A549 (cell line): ENCODE data around the gene C8A. TPM values are rescaled to one million over a fixed set of nuclear protein-coding genes. Genes with fewer than 3 reads are reported as not detected.

Source experiments
- ATAC-seq, 2 experiments: fragments of 200-7000 bp in 1 of 2; fragments of >200 bp in 1 of 2; cut with Nextera tagmentation in 1 of 2; cut with Tn5 transposase in 1 of 2; 3 replicates each; pipeline versions ENCODE4 v1.8.0 to v1.9.1; 2018 to 2020; ENCODE audit warnings: mild to moderate bottlenecking in 1 of 2, moderate library complexity in 1 of 2
- CTCF ChIA-PET: fragments of 300-600 bp; sonication (Branson Sonifier 250); formaldehyde crosslinking; extraction: SDS; loops from one replicate; lab custom pipeline; 2021; ENCODE audit warnings: antibody characterized with exemption, inconsistent platforms; lab: Yijun Ruan, JAX
- POLR2A ChIA-PET: fragments of 350-600 bp; formaldehyde crosslinking; extraction: SDS; loops from one replicate; lab custom pipeline; 2021; ENCODE audit warnings: antibody characterized with exemption, inconsistent platforms; lab: Yijun Ruan, JAX
- DNase-seq, 2 experiments: peaks; one replicate each; pipeline versions ENCODE4 v3.0.0 to v3.0.0-alpha.2; 2011 to 2016; ENCODE audit warnings: low read depth in 1 of 2, low spot score in 1 of 2
- FAIRE-seq: peaks from 2 replicates; lab custom pipeline; 2011; peaks lifted over from hg19 to GRCh38; lab: Jason Lieb, UNC
- H3K27ac ChIP-seq, 2 experiments: fragments of >200 bp; sonication (Bioruptor Twin); formaldehyde crosslinking; 3 replicates each; pipeline ENCODE4 v1.5.1; 2016 to 2017
- H3K4me1 ChIP-seq: fragments of >200 bp; sonication (Bioruptor Twin); formaldehyde crosslinking; 3 replicates; pipeline ENCODE4 v1.6.1; 2016
- H3K4me2 ChIP-seq: fragments of >200 bp; sonication (Bioruptor Twin); formaldehyde crosslinking; 3 replicates; pipeline ENCODE4 v1.6.1; 2016
- H3K4me3 ChIP-seq: fragments of >200 bp; sonication (Bioruptor Twin); formaldehyde crosslinking; 3 replicates; pipeline ENCODE4 v1.5.1; 2016
- H3K9me3 ChIP-seq: fragments of >200 bp; sonication (Bioruptor Twin); formaldehyde crosslinking; 3 replicates; pipeline ENCODE4 v1.6.1; 2016
- ATOH8 ChIP-seq: fragments of 250-450 bp; sonication (Bioruptor Pico); IDR thresholded peaks from 2 replicates; pipeline ENCODE4 v1.5.0; 2020; ENCODE audit warnings: low read depth, mild to moderate bottlenecking, moderate library complexity
- BCL3 ChIP-seq: fragments of >200 bp; sonication (Bioruptor Twin); formaldehyde crosslinking; IDR thresholded peaks from 3 replicates; pipeline ENCODE4 v1.6.1; 2016
- CHD2 ChIP-seq: fragments of 150-350 bp; IDR thresholded peaks from 2 replicates; pipeline ENCODE4 v1.6.1; 2014; ENCODE audit warnings: low read length; ENCODE audit not compliant: partially characterized antibody
- E2F6 ChIP-seq: IDR thresholded peaks from 2 replicates; pipeline ENCODE4 v1.6.1; 2012; ENCODE audit warnings: low read depth, borderline replicate concordance
- EHMT2 ChIP-seq: fragments of 200-600 bp; sonication (generic); IDR thresholded peaks from 2 replicates; pipeline ENCODE4 v1.6.1; 2016; ENCODE audit warnings: antibody characterized with exemption, low read depth, mild to moderate bottlenecking, moderate library complexity
- HDAC2 ChIP-seq: fragments of 200-600 bp; sonication (generic); IDR thresholded peaks from 2 replicates; pipeline ENCODE4 v1.6.1; 2016
- HES2 ChIP-seq: fragments of >200 bp; sonication (Bioruptor Twin); formaldehyde crosslinking; IDR thresholded peaks from 2 replicates; pipeline ENCODE4 v1.6.1; 2016
- HOXB13 ChIP-seq: fragments of 250-450 bp; sonication (Bioruptor Pico); IDR thresholded peaks from 2 replicates; pipeline ENCODE4 v1.5.0; 2020; ENCODE audit warnings: low read depth, mild to moderate bottlenecking, moderate library complexity
- HOXB5 ChIP-seq: fragments of 250-450 bp; sonication (Bioruptor Pico); IDR thresholded peaks from 2 replicates; pipeline ENCODE4 v1.5.0; 2020; ENCODE audit warnings: mild to moderate bottlenecking, moderate library complexity
- KDM5A ChIP-seq: fragments of 200-600 bp; sonication (generic); IDR thresholded peaks from 2 replicates; pipeline ENCODE4 v1.6.1; 2016; ENCODE audit warnings: antibody characterized with exemption, mild to moderate bottlenecking
- MAFK ChIP-seq: fragments of 450-650 bp; IDR thresholded peaks from 2 replicates; pipeline ENCODE4 v1.6.1; 2014; ENCODE audit not compliant: partially characterized antibody
- MAZ ChIP-seq: fragments of 150-350 bp; IDR thresholded peaks from 2 replicates; pipeline ENCODE4 v1.6.1; 2014; ENCODE audit warnings: antibody characterized with exemption, low read depth, low read length, borderline replicate concordance
- MYC ChIP-seq: IDR thresholded peaks from 2 replicates; pipeline ENCODE4 v1.6.1; 2012; ENCODE audit warnings: mild to moderate bottlenecking, inconsistent platforms, low read length, improper control_type of control experiment, borderline replicate concordance
- PHF8 ChIP-seq: fragments of 200-600 bp; sonication (generic); IDR thresholded peaks from 2 replicates; pipeline ENCODE4 v1.6.1; 2016; ENCODE audit warnings: low read depth, mild to moderate bottlenecking, antibody characterized with exemption, moderate library complexity, borderline replicate concordance
- POLR2A ChIP-seq: IDR thresholded peaks from 2 replicates; pipeline ENCODE4 v1.6.1; 2012; ENCODE audit warnings: mild to moderate bottlenecking, low read length
- RARB ChIP-seq: fragments of 250-450 bp; sonication (Bioruptor Pico); IDR thresholded peaks from 2 replicates; pipeline ENCODE4 v1.8.0; 2021; ENCODE audit warnings: mild to moderate bottlenecking, moderate library complexity
- RCOR1 ChIP-seq: fragments of 150-350 bp; IDR thresholded peaks from 2 replicates; pipeline ENCODE4 v1.6.1; 2014; ENCODE audit warnings: antibody characterized with exemption, low read length, low read depth
- SMC3 ChIP-seq: fragments of >200 bp; sonication (Bioruptor Twin); formaldehyde crosslinking; IDR thresholded peaks from 3 replicates; pipeline ENCODE4 v1.6.1; 2018; ENCODE audit warnings: inconsistent platforms
- USF2 ChIP-seq: fragments of 450-650 bp; IDR thresholded peaks from 2 replicates; pipeline ENCODE4 v1.6.1; 2014; ENCODE audit warnings: antibody characterized with exemption
- ZSCAN20 ChIP-seq: fragments of 250-450 bp; sonication (Bioruptor Pico); IDR thresholded peaks from 2 replicates; pipeline ENCODE4 v1.8.0; 2022; ENCODE audit warnings: mild to moderate bottlenecking, moderate library complexity
- WGBS: methylation state at CpG from one replicate; pipeline ENCODE4 v1.1.6; 2017; ENCODE audit errors: missing lambda C conversion rate; 5-methylcytosine and 5-hydroxymethylcytosine counted together
- polyA plus RNA-seq, 4 experiments: library from polyadenylated mRNA; depleted of rRNA in 3 of 4; stranded (reverse); fragments of >200 nt; fragmentation: RNase III in 1 of 4; extraction: RNeasy Plus Mini Kit Qiagen cat#74134 plus additional on column Dnase treatment in 1 of 4; gene quantifications; 2 replicates in 3 of 4; 3 replicates in 1 of 4; pipeline ENCODE4 v1.2.3, GENCODE V29; 2011 to 2017

C8A gene
- polyA plus RNA-seq, 2 of the 4 experiments (the other 2 are of a cell fraction), result not detected

GRCh38 chr1:56874689-56875088, 20.1 kb downstream of the C8A start (continued):
- no peak for TF ChIP-seq EHMT2

GRCh38 chr1:56877973-56878372, 23.4 kb downstream of the C8A start:
- WGBS, result 25% methylated on average over 3 of the region's 3 CpGs
- H3K4me3 ChIP-seq, result no peak overlapping the region
- POLR2A ChIA-PET, result no interaction called here
- H3K9me3 ChIP-seq, result no peaks in the 10 kb centered on the region
- no peak overlapping the region for H3K27ac ChIP-seq
- H3K4me1 ChIP-seq, result no peaks in the 10 kb centered on the region
- DNase-seq, result no peak
- FAIRE-seq, result no peak
- no peak overlapping the region for H3K4me2 ChIP-seq
- no peak for TF ChIP-seq MAFK
- no peak for TF ChIP-seq PHF8
- no peak for TF ChIP-seq POLR2A
- no peak for ATAC-seq
- CTCF ChIA-PET, result no interaction called here

- ChIA-PET POLR2A (no interaction called here), CTCF (no interaction called here)
These were observed 26.2 kb downstream of the C8A start for GRCh38 chr1:56880774-56881173.

More at GRCh38 chr1:56880774-56881173, 26.2 kb downstream of the C8A start:
- H3K27ac ChIP-seq, result no peak overlapping the region
- H3K4me2 ChIP-seq, result no peak overlapping the region
- FAIRE-seq, result no peak
- no peak overlapping the region for H3K4me3 ChIP-seq
- 0% methylated on average over 1 of the region's 1 CpG for WGBS
- H3K9me3 ChIP-seq, result no peaks in the 10 kb centered on the region
- no peaks in the 10 kb centered on the region for H3K4me1 ChIP-seq
- no peak for TF ChIP-seq RCOR1
- TF ChIP-seq HES2, result no peak
- TF ChIP-seq MAFK, result no peak
- no peak for TF ChIP-seq HOXB13 (CRISPR knock-in tag)
- TF ChIP-seq E2F6, result no peak
- TF ChIP-seq POLR2A, result no peak
- no peak for TF ChIP-seq RARB
- no peak for TF ChIP-seq CHD2
- no peak for TF ChIP-seq HDAC2
- no peak for TF ChIP-seq MYC
- TF ChIP-seq HOXB5 (CRISPR knock-in tag), result no peak
- no peak for TF ChIP-seq KDM5A
- no peak for TF ChIP-seq USF2
- TF ChIP-seq SMC3, result no peak
- no peak for TF ChIP-seq BCL3
- TF ChIP-seq ATOH8 (CRISPR knock-in tag), result no peak
- no peak for TF ChIP-seq ZSCAN20 (CRISPR knock-in tag)
- TF ChIP-seq MAZ, result no peak
- TF ChIP-seq, all 56 proteins: peak for 0
- ATAC-seq (no peak), DNase-seq (no peak)
